Lower leg skin (tissue), 4 donors: Measurements from ENCODE around the gene NOS1. TPM values are rescaled to one million over a fixed set of nuclear protein-coding genes. Genes with fewer than 3 reads are reported as not detected.

Experiments used
- DNase-seq, 2 donors: peaks; one replicate each; pipeline ENCODE4 v3.0.0-alpha.2; 2019; ENCODE audit warnings: low spot score in 2 of 2
- H3K4me3 ChIP-seq: fragments of 200-600 bp; sonication (generic); 2 replicates; pipeline ENCODE4 v1.5.1; 2017; ENCODE audit warnings: mild to moderate bottlenecking, low read depth; ENCODE audit not compliant: poor library complexity, severe bottlenecking
- POLR2A ChIP-seq, 2 donors: fragments of 450-650 bp; IDR thresholded peaks; one replicate each; pipeline ENCODE4 v1.6.1; 2016 to 2017; ENCODE audit warnings: antibody characterized with exemption in 2 of 2, mild to moderate bottlenecking in 1 of 2, moderate library complexity in 1 of 2
- whole genome bisulfite sequencing, 2 donors: methylation state at CpG; one replicate each; pipeline ENCODE4 v1.1.5; 2018; 5-methylcytosine and 5-hydroxymethylcytosine counted together
- intact Hi-C: fragments of 100-400 bp; cut with DNase I; formaldehyde crosslinking; loops from one replicate; pipeline ENCODE4 v1.15.0; 2023; ENCODE audit warnings: low total_unique reads
- total RNA-seq, 4 donors: library from RNA; depleted of rRNA; stranded (reverse); fragments of >200 nt; gene quantifications; one replicate each; pipeline ENCODE4 v1.1.0, GENCODE V29; 2016
- TF ChIP-seq, protein P1 (sequence below), 3 donors: fragments of 450-650 bp; IDR thresholded peaks; one replicate each; pipeline ENCODE4 v1.5.1; 2016; ENCODE audit warnings: antibody characterized with exemption in 3 of 3, mild to moderate bottlenecking in 3 of 3, moderate library complexity in 2 of 3

NOS1 gene
- total RNA-seq, 4 donors from 2014 or later = 5.4 to 10.2 (median 7.2) TPM

DNA sequence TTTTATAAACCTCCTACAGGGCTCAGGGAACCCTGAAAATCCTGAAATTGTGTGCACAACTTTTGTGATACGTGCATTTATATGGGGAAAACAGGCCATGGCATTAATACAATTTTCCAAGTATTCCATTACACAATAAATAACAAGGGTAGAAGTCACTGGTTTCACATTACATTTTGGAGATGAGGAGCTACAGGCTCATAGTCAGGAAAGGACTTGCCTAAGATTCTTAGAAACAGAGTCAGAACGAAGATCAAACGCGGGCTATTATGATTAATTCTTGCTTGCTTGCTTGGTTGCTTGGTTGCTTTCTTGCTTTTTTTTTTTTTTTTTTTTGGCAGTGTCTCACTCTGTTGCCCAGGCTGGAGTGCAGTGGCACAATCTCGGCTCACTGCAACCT lies 16.7 kb downstream of the NOS1 start:
- no peak for DNase-seq
- 42 to 59% methylated on average over 5 of the region's 5 CpGs for WGBS, 2 donors
- TF ChIP-seq POLR2A (IDR thresholded peaks at IDR 0.05) = no peak
- TF ChIP-seq, protein P1, sequence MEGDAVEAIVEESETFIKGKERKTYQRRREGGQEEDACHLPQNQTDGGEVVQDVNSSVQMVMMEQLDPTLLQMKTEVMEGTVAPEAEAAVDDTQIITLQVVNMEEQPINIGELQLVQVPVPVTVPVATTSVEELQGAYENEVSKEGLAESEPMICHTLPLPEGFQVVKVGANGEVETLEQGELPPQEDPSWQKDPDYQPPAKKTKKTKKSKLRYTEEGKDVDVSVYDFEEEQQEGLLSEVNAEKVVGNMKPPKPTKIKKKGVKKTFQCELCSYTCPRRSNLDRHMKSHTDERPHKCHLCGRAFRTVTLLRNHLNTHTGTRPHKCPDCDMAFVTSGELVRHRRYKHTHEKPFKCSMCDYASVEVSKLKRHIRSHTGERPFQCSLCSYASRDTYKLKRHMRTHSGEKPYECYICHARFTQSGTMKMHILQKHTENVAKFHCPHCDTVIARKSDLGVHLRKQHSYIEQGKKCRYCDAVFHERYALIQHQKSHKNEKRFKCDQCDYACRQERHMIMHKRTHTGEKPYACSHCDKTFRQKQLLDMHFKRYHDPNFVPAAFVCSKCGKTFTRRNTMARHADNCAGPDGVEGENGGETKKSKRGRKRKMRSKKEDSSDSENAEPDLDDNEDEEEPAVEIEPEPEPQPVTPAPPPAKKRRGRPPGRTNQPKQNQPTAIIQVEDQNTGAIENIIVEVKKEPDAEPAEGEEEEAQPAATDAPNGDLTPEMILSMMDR (IDR thresholded peaks at IDR 0.05) = no peak
- H3K4me3 ChIP-seq = no peak overlapping the region
- intact Hi-C loops = no loop called here

DNA sequence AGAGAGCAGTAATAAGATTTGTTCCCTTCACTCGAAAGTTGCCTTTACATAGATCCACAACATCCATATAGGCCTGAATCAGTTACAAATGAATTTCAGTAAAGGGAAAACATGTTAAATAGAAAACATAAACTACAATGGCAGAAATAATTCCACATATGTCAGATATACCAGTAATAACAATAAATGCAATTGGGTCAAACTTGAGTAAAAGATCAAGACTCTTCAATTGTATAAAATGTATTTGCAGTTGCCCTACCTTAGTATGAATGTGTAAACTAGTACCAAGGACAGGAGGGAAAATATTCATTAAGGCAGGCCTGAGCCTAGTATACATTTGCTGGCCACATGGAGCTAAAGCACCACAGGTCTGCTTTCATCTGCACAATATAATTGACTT lies 17.6 kb downstream of the NOS1 start:
- TF ChIP-seq, protein P1 (IDR thresholded peaks at IDR 0.05) = no peak
- no peak for TF ChIP-seq POLR2A (IDR thresholded peaks at IDR 0.05)
- H3K4me3 ChIP-seq = no peak overlapping the region
- DNase-seq = no peak
- 92 to 97% methylated on average over 1 of the region's 1 CpG for WGBS, 2 donors
- intact Hi-C loops = no loop called here

DNA sequence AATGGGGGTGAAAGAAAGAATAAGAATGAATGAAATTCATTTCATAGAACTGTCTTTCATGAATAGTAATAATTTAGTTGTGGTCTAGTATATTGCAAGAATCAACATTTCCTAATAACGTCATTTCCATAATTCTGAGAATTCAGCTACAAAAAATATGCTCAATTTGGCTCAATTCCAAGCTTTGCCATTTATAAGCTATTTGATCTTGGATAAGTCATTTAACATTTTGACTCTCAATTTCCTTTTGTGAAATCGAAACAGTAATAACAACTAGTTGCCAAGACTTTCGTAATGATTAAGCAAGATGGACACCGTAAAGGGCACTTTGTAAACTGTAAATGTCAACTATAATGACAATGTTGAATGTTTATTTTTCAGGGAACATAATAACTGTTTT lies 18.1 kb downstream of the NOS1 start:
- DNase-seq = no peak
- H3K4me3 ChIP-seq = no peak overlapping the region
- TF ChIP-seq, protein P1 (IDR thresholded peaks at IDR 0.05) = no peak
- no peak for TF ChIP-seq POLR2A (IDR thresholded peaks at IDR 0.05)
- intact Hi-C loops = no loop called here
- 28 to 50% methylated on average over 4 of the region's 4 CpGs for WGBS, 2 donors

DNA sequence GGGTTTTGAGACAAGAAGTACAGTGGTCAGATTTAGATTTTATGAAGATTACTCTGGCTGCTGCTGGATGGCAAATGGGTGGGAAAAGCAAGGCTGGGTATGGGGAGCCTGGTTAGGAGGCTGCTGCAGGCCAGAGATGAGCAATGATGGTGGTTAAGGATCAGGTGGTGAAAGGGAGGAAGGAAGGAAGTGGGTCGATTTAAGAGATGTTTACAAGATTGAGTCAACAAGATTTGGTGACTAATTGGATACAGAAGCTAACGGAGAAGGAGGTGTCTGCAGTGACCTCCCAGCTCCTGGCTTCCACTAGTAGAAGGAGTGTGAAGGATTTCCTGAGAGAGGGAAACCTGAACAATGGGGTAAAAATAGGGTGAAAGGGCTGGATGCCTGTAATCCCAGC lies 18.7 kb downstream of the NOS1 start:
- DNase-seq = no peak
- intact Hi-C loops = no loop called here
- 19 to 37% methylated on average over 2 of the region's 2 CpGs for WGBS, 2 donors
- no peak overlapping the region for H3K4me3 ChIP-seq
- TF ChIP-seq, protein P1 (IDR thresholded peaks at IDR 0.05) = no peak
- no peak for TF ChIP-seq POLR2A (IDR thresholded peaks at IDR 0.05)

DNA sequence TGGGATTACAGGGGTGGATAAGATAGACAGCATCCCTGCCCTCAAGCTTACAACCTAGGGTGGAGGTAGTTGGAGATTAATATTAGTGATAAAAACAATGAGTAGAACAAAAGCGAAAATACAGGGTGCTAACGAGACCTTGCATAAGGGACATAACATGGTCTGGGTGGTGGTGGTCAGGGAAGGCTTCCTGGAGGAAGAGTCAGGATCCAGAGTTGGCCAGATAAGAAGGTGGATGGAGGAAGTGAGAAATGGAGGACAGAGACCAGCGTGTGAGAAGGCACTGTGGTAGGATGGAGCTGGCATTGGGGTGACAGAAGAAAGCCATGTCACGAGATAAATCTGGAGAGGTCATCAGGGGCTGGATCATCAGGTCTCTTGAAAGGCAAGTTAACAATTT lies 19.2 kb downstream of the NOS1 start:
- 73 to 80% methylated on average over 4 of the region's 4 CpGs for WGBS, 2 donors
- intact Hi-C loops = no loop called here

DNA sequence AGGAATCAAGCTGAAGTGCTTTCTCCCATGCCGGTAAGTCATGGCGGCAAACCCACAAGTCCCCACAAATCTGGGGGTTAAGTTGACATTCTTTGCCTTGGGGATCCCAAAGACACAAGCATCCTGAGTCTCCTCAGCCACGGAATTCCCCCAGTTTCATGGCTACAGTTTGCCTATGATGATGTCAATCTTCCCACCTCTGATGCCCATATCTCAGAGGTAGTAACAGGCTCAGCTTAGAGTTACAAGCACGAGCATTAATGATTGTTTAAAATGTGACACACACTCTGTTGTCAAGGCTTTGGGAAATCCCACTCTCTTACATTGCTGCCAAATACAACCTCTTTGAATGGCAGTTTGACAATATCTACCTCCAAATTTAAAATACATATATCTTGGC lies 22.3 kb downstream of the NOS1 start:
- DNase-seq = no peak
- WGBS, 2 donors = 36 to 37% methylated on average over 4 of the region's 4 CpGs
- H3K4me3 ChIP-seq = no peak overlapping the region
- no peak for TF ChIP-seq POLR2A (IDR thresholded peaks at IDR 0.05)
- TF ChIP-seq, protein P1 (IDR thresholded peaks at IDR 0.05) = no peak
- intact Hi-C loops = no loop called here

More for the DNA sequence above, 19.2 kb downstream of the NOS1 start:
- no peak for DNase-seq
- TF ChIP-seq, protein P1 (IDR thresholded peaks at IDR 0.05) = no peak
- no peak for TF ChIP-seq POLR2A (IDR thresholded peaks at IDR 0.05)
- H3K4me3 ChIP-seq = no peak overlapping the region
